Mucosa of stomach (tissue), 1 donor: Measurements from ENCODE around the gene PEX7.

Source experiments
- H3K27me3 ChIP-seq: one replicate; pipeline ENCODE4 v1.7.0; 2013; ENCODE audit warnings: mild to moderate bottlenecking, low read length; ENCODE audit not compliant: control insufficient read depth, insufficient read depth
- H3K36me3 ChIP-seq: one replicate; pipeline ENCODE4 v1.7.0; 2013; ENCODE audit warnings: low read length; ENCODE audit not compliant: control insufficient read depth, insufficient read depth
- H3K4me1 ChIP-seq: one replicate; pipeline ENCODE4 v1.7.0; 2013; ENCODE audit warnings: mild to moderate bottlenecking, low read length; ENCODE audit not compliant: control insufficient read depth, insufficient read depth
- H3K4me3 ChIP-seq: one replicate; pipeline ENCODE4 v1.7.0; 2013; ENCODE audit warnings: low read length
- H3K9ac ChIP-seq: one replicate; pipeline ENCODE4 v1.7.0; 2013; ENCODE audit warnings: mild to moderate bottlenecking, low read length, moderate library complexity
- H3K9me3 ChIP-seq: one replicate; pipeline ENCODE4 v1.7.0; 2013; ENCODE audit warnings: mild to moderate bottlenecking, low read length, moderate library complexity; ENCODE audit not compliant: control insufficient read depth
- donor health status: Pancreatic carcinoma.

Gene PEX7

GRCh38 chr6:136822376-136823127, at the start of gene PEX7:
Gene PEX7, plus strand, starts transcription at chr6:136822592. Its CDS starts 74 bp downstream, at chr6:136822666.
- Histone ChIP-seq H3K9me3 (no peaks in the 10 kb centered on the region), H3K9ac (peak within 1 kb of the TSS; percentile 69), H3K27me3 (no peaks in the 10 kb centered on the region), H3K4me1 (peaks cover 4% of the 10 kb centered on the region), H3K36me3 (no peaks in the 10 kb centered on the region), H3K4me3 (peak within 1 kb of the TSS; percentile 52)

- Histone ChIP-seq H3K9ac (no peak overlapping the region), H3K9me3 (no peaks in the 10 kb centered on the region), H3K4me1 (no peaks in the 10 kb centered on the region), H3K27me3 (no peaks in the 10 kb centered on the region), H3K36me3 (no peaks in the 10 kb centered on the region), H3K4me3 (no peak overlapping the region)
These were observed 49.5 kb upstream of the PEX7 start for GRCh38 chr6:136772685-136773472.

- Histone ChIP-seq H3K4me1 (no peaks in the 10 kb centered on the region), H3K27me3 (no peaks in the 10 kb centered on the region), H3K4me3 (no peak overlapping the region), H3K9me3 (no peaks in the 10 kb centered on the region), H3K9ac (no peak overlapping the region), H3K36me3 (no peaks in the 10 kb centered on the region)
These were observed 49.0 kb upstream of the PEX7 start for GRCh38 chr6:136773473-136773796.

- no peaks in the 10 kb centered on the region for H3K27me3 ChIP-seq
- no peak overlapping the region for H3K4me3 ChIP-seq
- peaks cover 2% of the 10 kb centered on the region for H3K4me1 ChIP-seq
- no peaks in the 10 kb centered on the region for H3K36me3 ChIP-seq
- H3K9ac ChIP-seq = no peak overlapping the region
- H3K9me3 ChIP-seq = no peaks in the 10 kb centered on the region
These were observed 48.0 kb upstream of the PEX7 start for GRCh38 chr6:136774228-136775041.

GRCh38 chr6:136775081-136775480, 47.3 kb upstream of the PEX7 start:
- Histone ChIP-seq H3K9ac (no peak overlapping the region), H3K36me3 (no peaks in the 10 kb centered on the region), H3K9me3 (no peaks in the 10 kb centered on the region), H3K4me3 (no peak overlapping the region), H3K4me1 (peaks cover 8% of the 10 kb centered on the region), H3K27me3 (no peaks in the 10 kb centered on the region)

GRCh38 chr6:136775548-136775947, 46.8 kb upstream of the PEX7 start:
- no peaks in the 10 kb centered on the region for H3K9me3 ChIP-seq
- H3K4me3 ChIP-seq = no peak overlapping the region
- no peak overlapping the region for H3K9ac ChIP-seq
- H3K27me3 ChIP-seq = no peaks in the 10 kb centered on the region
- H3K4me1 ChIP-seq = peaks cover 8% of the 10 kb centered on the region
- H3K36me3 ChIP-seq = no peaks in the 10 kb centered on the region

GRCh38 chr6:136777651-136778050, 44.7 kb upstream of the PEX7 start:
- no peaks in the 10 kb centered on the region for H3K9me3 ChIP-seq
- no peak overlapping the region for H3K4me3 ChIP-seq
- H3K4me1 ChIP-seq = peaks cover 16% of the 10 kb centered on the region
- H3K9ac ChIP-seq = no peak overlapping the region
- H3K36me3 ChIP-seq = no peaks in the 10 kb centered on the region
- no peaks in the 10 kb centered on the region for H3K27me3 ChIP-seq

GRCh38 chr6:136779682-136780081, 42.7 kb upstream of the PEX7 start:
- H3K27me3 ChIP-seq = no peaks in the 10 kb centered on the region
- H3K9ac ChIP-seq = no peak overlapping the region
- H3K36me3 ChIP-seq = no peaks in the 10 kb centered on the region
- H3K4me3 ChIP-seq = no peak overlapping the region
- H3K9me3 ChIP-seq = no peaks in the 10 kb centered on the region
- H3K4me1 ChIP-seq = peaks cover 36% of the 10 kb centered on the region

GRCh38 chr6:136780972-136781371, 41.4 kb upstream of the PEX7 start:
- no peaks in the 10 kb centered on the region for H3K27me3 ChIP-seq
- H3K9ac ChIP-seq = no peak overlapping the region
- no peak overlapping the region for H3K4me3 ChIP-seq
- H3K4me1 ChIP-seq = peaks cover 48% of the 10 kb centered on the region
- no peaks in the 10 kb centered on the region for H3K9me3 ChIP-seq
- H3K36me3 ChIP-seq = no peaks in the 10 kb centered on the region

GRCh38 chr6:136782021-136782770, 40.2 kb upstream of the PEX7 start:
- Histone ChIP-seq H3K4me1 (peaks cover 48% of the 10 kb centered on the region), H3K9me3 (no peaks in the 10 kb centered on the region), H3K9ac (no peak overlapping the region), H3K4me3 (no peak overlapping the region), H3K36me3 (no peaks in the 10 kb centered on the region), H3K27me3 (no peaks in the 10 kb centered on the region)

- Histone ChIP-seq H3K9ac (no peak overlapping the region), H3K36me3 (no peaks in the 10 kb centered on the region), H3K9me3 (no peaks in the 10 kb centered on the region), H3K4me1 (peaks cover 54% of the 10 kb centered on the region), H3K4me3 (no peak overlapping the region), H3K27me3 (no peaks in the 10 kb centered on the region)
These were observed 39.4 kb upstream of the PEX7 start for GRCh38 chr6:136783021-136783420.
